Hepatic stellate cell (primary cell): ENCODE results near the gene MYBPC1.
"Not testable (repeated sequence)": the region's sequence is repeated elsewhere in the genome, so short reads cannot be mapped to it uniquely, and the experiment has no call there.

Source experiments
- DNase-seq: peaks from one replicate; pipeline ENCODE4 v3.0.0; 2011; ENCODE audit warnings: low spot score

The MYBPC1 gene

DNA sequence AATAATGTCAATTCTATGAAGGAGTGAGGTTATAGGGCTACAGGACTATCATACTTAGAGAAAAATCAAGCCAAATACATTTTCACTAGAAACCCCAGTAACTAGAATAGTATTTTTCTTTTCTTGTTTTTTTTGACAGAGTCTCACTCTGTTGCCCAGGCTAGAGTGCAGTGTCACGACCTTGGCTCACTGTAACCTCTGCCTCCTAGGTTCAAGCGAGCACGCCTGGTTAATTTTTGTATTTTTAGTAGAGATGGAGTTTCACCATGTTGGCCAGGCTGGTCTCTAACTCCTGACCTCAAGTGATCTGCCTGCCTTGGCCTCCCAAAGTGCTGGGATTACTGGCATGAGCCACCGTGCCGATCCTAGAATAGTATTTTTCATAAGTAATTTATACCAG, 139.7 kb downstream of the MYBPC1 start:
- not testable (repeated sequence) for DNase-seq
